NCI-H2081 treated with DMSO at 0.1 percent for 48 hours (cell line): ENCODE measurements around the gene ILDR2.

ENCODE experiments used
- DNase-seq: peaks from one replicate; lab custom pipeline; 2025; lab: John Stamatoyannopoulos, UW

ILDR2 gene

GRCh38 chr1:166969074-166969677 lies 6.2 kb downstream of the ILDR2 start:
- DNase-seq = no peak

GRCh38 chr1:166960858-166961474 lies 14.4 kb downstream of the ILDR2 start:
- DNase-seq = no peak

- no peak for DNase-seq
Observed at GRCh38 chr1:166956872-166957271, 18.5 kb downstream of the ILDR2 start.

- DNase-seq = no peak
Observed at GRCh38 chr1:166956057-166956850, 19.1 kb downstream of the ILDR2 start.

- DNase-seq = no peak
Observed at GRCh38 chr1:166953491-166953890, 21.8 kb downstream of the ILDR2 start.

- no peak for DNase-seq
Observed at GRCh38 chr1:166952002-166952746, 23.2 kb downstream of the ILDR2 start.

GRCh38 chr1:166951050-166951449 lies 24.3 kb downstream of the ILDR2 start:
- no peak for DNase-seq

- DNase-seq = no peak
Observed at GRCh38 chr1:166950156-166950555, 25.2 kb downstream of the ILDR2 start.

- DNase-seq = no peak
Observed at GRCh38 chr1:166948856-166949350, 26.4 kb downstream of the ILDR2 start.

GRCh38 chr1:166947398-166948043 lies 27.8 kb downstream of the ILDR2 start:
- no peak for DNase-seq

GRCh38 chr1:166944186-166944967 lies 31.0 kb downstream of the ILDR2 start:
- DNase-seq = no peak

- DNase-seq = no peak
Observed at GRCh38 chr1:166939741-166940375, 35.5 kb downstream of the ILDR2 start.

GRCh38 chr1:166937962-166938361 lies 37.4 kb downstream of the ILDR2 start:
- DNase-seq = no peak

GRCh38 chr1:166937329-166937728 lies 38.0 kb downstream of the ILDR2 start:
- DNase-seq = no peak

- no peak for DNase-seq
Observed at GRCh38 chr1:166933633-166934032, 41.7 kb downstream of the ILDR2 start.

- DNase-seq = no peak
Observed at GRCh38 chr1:166933140-166933539, 42.2 kb downstream of the ILDR2 start.

- no peak for DNase-seq
Observed at GRCh38 chr1:166929911-166930310, 45.4 kb downstream of the ILDR2 start.

- no peak for DNase-seq
Observed at GRCh38 chr1:166927701-166928100, 47.6 kb downstream of the ILDR2 start.

- no peak for DNase-seq
Observed at GRCh38 chr1:166925810-166926478, 49.4 kb downstream of the ILDR2 start.
